PC-3 (cell line): Measurements from ENCODE around the gene AFTPH. TPM values are rescaled to one million over a fixed set of nuclear protein-coding genes. Genes with fewer than 3 reads are reported as not detected.

Source experiments
- ATAC-seq: fragments of 200-7000 bp; cut with Tn5 transposase; 2 replicates; pipeline ENCODE4 v1.9.1; 2020; ENCODE audit warnings: mild to moderate bottlenecking, moderate library complexity
- BruUV-seq: library from RNA; stranded (reverse); fragments of 400-500 nt; replicated peaks from 2 replicates; lab custom pipeline; 2021; lab: Mats Ljungman, UMichigan
- CTCF ChIA-PET: fragments of 300-600 bp; sonication (Branson Sonifier 250); formaldehyde crosslinking; loops from one replicate; lab custom pipeline; 2022; ENCODE audit warnings: antibody characterized with exemption; lab: Charles Lee
- POLR2A ChIA-PET: fragments of 300-600 bp; sonication (Branson Sonifier 250); formaldehyde crosslinking; loops from one replicate; lab custom pipeline; 2022; ENCODE audit warnings: antibody characterized with exemption; ENCODE audit not compliant: unreplicated experiment; lab: Charles Lee
- DNase-seq: peaks from one replicate; pipeline ENCODE4 v3.0.0-alpha.2; 2015
- H2AFZ ChIP-seq: fragments of 300-600 bp; sonication (generic); 2 replicates; pipeline ENCODE4 v1.6.0; 2016; ENCODE audit warnings: antibody characterized with exemption, low read length
- H3F3A ChIP-seq: fragments of 300-600 bp; sonication (generic); one replicate; pipeline ENCODE4 v1.6.0; 2017; ENCODE audit warnings: antibody characterized with exemption, low read length, control low read depth, mild to moderate bottlenecking; ENCODE audit not compliant: unreplicated experiment
- H3K27ac ChIP-seq: fragments of 300-600 bp; sonication (generic); 2 replicates; pipeline ENCODE4 v1.5.1; 2016; ENCODE audit warnings: mild to moderate bottlenecking, low read length
- H3K27me3 ChIP-seq: fragments of 300-600 bp; sonication (generic); 2 replicates; pipeline ENCODE4 v1.6.1; 2016; ENCODE audit warnings: low read length, mixed read lengths
- H3K36me3 ChIP-seq: fragments of 300-600 bp; sonication (generic); 2 replicates; pipeline ENCODE4 v1.6.1; 2016; ENCODE audit warnings: low read depth, mixed run types, low read length, mixed read lengths
- H3K4me1 ChIP-seq: fragments of 300-600 bp; sonication (generic); 2 replicates; pipeline ENCODE4 v1.5.1; 2016; ENCODE audit warnings: low read length; ENCODE audit not compliant: insufficient read depth
- H3K4me2 ChIP-seq: fragments of 300-600 bp; sonication (generic); 2 replicates; pipeline ENCODE4 v1.6.0; 2016; ENCODE audit warnings: low read length
- H3K4me3 ChIP-seq: fragments of 300-600 bp; sonication (generic); 2 replicates; pipeline ENCODE4 v1.5.1; 2016; ENCODE audit warnings: mild to moderate bottlenecking, low read length, mixed read lengths
- H3K79me2 ChIP-seq: fragments of 300-600 bp; sonication (generic); 2 replicates; pipeline ENCODE4 v1.6.1; 2017; ENCODE audit warnings: low read length, mixed read lengths
- H3K9ac ChIP-seq: fragments of 300-600 bp; sonication (generic); 2 replicates; pipeline ENCODE4 v1.6.0; 2016; ENCODE audit warnings: mild to moderate bottlenecking, low read length
- H3K9me2 ChIP-seq: fragments of 300-600 bp; sonication (generic); replicated peaks from 2 replicates; pipeline ENCODE4 v1.6.1; 2016; ENCODE audit warnings: mixed run types, low read length, mixed read lengths
- H3K9me3 ChIP-seq: fragments of 300-600 bp; sonication (generic); 2 replicates; pipeline ENCODE4 v1.6.1; 2016; ENCODE audit warnings: low read length, mixed read lengths
- H4K20me1 ChIP-seq: fragments of 300-600 bp; sonication (generic); 2 replicates; pipeline ENCODE4 v1.6.1; 2016; ENCODE audit warnings: low read length, mixed read lengths
- EZH2 ChIP-seq: fragments of 300-600 bp; sonication (generic); IDR thresholded peaks from one replicate; pipeline ENCODE4 v1.6.1; 2017; ENCODE audit warnings: antibody characterized with exemption, mild to moderate bottlenecking, low read length; ENCODE audit not compliant: unreplicated experiment
- EZH2phosphoT487 ChIP-seq: fragments of 300-600 bp; sonication (generic); IDR thresholded peaks from 2 replicates; pipeline ENCODE4 v1.6.1; 2018; ENCODE audit warnings: mild to moderate bottlenecking, antibody characterized with exemption, low read length, borderline replicate concordance
- intact Hi-C: fragments of 100-400 bp; cut with micrococcal nuclease; formaldehyde crosslinking; loops from 2 replicates; pipeline ENCODE4 v1.9.0; 2023
- total RNA-seq: library from RNA; depleted of rRNA; stranded (reverse); fragments of >200 nt; gene quantifications from 2 replicates; pipeline ENCODE4 v1.2.3, GENCODE V29; 2014
- TF ChIP-seq, protein P1 (sequence below): fragments of 300-600 bp; sonication (generic); conservative IDR thresholded peaks from 2 replicates; pipeline ENCODE4 v1.5.1; 2017; ENCODE audit warnings: antibody characterized with exemption, low read depth, mild to moderate bottlenecking, low read length

AFTPH gene
- total RNA-seq, 1 experiment from 2014 or later, result 26.6 TPM

DNA sequence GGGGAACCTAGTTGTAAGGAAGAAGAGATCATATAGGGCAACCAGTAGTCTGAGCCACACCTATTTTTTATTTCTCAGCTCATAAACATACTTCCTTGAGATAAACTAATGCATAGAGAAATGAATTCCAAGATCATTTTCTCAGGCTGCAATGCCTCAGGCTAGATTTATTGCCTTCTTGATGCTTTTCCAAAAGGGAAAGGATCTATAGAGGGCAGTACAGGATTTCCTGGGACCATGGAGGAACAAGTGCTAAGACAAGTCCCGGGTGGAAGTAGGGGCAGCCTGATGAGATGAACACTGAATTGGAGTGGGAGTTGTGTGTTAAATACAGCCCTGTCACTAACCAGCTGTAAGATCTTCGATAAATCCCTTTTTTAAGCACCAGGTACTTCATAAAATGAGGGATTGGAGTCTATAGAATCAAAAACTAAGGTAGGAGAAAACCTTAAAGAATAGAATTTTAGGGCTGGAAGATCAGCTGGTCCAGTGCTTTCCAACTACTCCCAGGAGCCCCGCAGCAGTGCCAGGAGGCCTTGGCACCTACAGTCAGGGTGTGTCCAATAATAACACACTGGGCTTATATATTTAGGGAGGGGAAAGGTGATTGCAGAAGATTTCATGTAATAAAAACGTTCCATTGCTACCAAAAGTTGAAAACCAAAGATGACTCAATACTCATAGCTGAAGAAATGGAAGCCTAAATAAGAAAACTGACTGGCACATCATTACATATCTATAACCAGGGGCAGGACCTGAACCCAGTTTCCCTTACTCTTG lies 71.5 kb downstream of the AFTPH start:
- peak overlapping the region; percentile 54 for H3K9ac ChIP-seq
- H2AFZ ChIP-seq, result 0 out of 2 replicates have a peak overlapping the region, but pooled peaks have one; percentile 11
- no peaks in the 10 kb centered on the region for H3K9me3 ChIP-seq
- peak overlapping the region; percentile 5; the same call in 1 of the 2 replicates for H3K4me3 ChIP-seq
- no peaks in the 10 kb centered on the region for H3K9me2 ChIP-seq
- H3K4me2 ChIP-seq, result peak overlapping the region; percentile 62
- POLR2A ChIA-PET, result interaction anchor here (0.6 kb wide), 1 partner anchor 51 kb away, joined by 3 read pairs; no protein-coding TSS in a partner anchor
- CTCF ChIA-PET, result no interaction called here
- H3K4me1 ChIP-seq, result peaks cover 47% of the 10 kb centered on the region
- H3K36me3 ChIP-seq, result peaks cover 6% of the 10 kb centered on the region; the same call in 1 of the 2 replicates
- H4K20me1 ChIP-seq, result no peaks in the 10 kb centered on the region
- no peaks in the 10 kb centered on the region for H3K79me2 ChIP-seq
- intact Hi-C loops, result loop anchor here (2.0 kb wide), 2 partner anchors 49 to 155 kb away; no protein-coding TSS in a partner anchor
- TF ChIP-seq, protein P1, sequence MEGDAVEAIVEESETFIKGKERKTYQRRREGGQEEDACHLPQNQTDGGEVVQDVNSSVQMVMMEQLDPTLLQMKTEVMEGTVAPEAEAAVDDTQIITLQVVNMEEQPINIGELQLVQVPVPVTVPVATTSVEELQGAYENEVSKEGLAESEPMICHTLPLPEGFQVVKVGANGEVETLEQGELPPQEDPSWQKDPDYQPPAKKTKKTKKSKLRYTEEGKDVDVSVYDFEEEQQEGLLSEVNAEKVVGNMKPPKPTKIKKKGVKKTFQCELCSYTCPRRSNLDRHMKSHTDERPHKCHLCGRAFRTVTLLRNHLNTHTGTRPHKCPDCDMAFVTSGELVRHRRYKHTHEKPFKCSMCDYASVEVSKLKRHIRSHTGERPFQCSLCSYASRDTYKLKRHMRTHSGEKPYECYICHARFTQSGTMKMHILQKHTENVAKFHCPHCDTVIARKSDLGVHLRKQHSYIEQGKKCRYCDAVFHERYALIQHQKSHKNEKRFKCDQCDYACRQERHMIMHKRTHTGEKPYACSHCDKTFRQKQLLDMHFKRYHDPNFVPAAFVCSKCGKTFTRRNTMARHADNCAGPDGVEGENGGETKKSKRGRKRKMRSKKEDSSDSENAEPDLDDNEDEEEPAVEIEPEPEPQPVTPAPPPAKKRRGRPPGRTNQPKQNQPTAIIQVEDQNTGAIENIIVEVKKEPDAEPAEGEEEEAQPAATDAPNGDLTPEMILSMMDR, result peak; percentile 55
- no peak for TF ChIP-seq EZH2phosphoT487
- no peak for TF ChIP-seq EZH2
- peak overlapping the region; percentile 84 for H3K27ac ChIP-seq
- ATAC-seq (peak; percentile 25), DNase-seq (peak; percentile 70)
- peaks cover 15% of the 10 kb centered on the region for H3F3A ChIP-seq
- BruUV-seq, result TSS peak; percentile 58
- H3K27me3 ChIP-seq, result no peaks in the 10 kb centered on the region

DNA sequence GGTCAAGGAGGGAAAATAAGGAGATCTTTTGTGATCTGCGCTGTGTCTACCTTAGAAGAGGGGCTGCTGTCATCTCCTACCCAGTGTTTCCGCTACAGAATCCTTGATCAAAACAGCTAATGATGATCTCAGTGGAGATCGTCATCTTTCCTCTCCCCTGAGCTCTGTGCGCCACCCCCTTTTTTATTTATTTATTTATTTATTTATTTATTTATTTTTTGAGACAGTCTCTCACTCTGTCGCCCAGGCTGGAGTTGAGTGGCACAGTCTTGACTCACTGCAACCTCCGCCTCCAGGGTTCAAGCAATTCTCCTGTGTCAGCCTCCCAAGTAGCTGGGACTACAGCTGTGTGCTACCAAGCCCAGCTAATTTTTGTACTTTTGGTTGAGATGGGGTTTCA lies 74.1 kb downstream of the AFTPH start:
- no peak for TF ChIP-seq EZH2phosphoT487
- TF ChIP-seq, protein P1, result no peak
- no peak for TF ChIP-seq EZH2
- Histone ChIP-seq H3K4me1 (peaks cover 44% of the 10 kb centered on the region), H3K9me2 (no peaks in the 10 kb centered on the region), H3K9me3 (no peaks in the 10 kb centered on the region), H3K27me3 (no peaks in the 10 kb centered on the region), H3K4me2 (no peak overlapping the region), H3F3A (peaks cover 15% of the 10 kb centered on the region), H4K20me1 (no peaks in the 10 kb centered on the region), H3K9ac (no peak overlapping the region), H3K79me2 (no peaks in the 10 kb centered on the region), H3K4me3 (no peak overlapping the region), H3K36me3 (no peaks in the 10 kb centered on the region), H2AFZ (no peak overlapping the region), H3K27ac (no peak overlapping the region)
- intact Hi-C loops, result no loop called here
- CTCF ChIA-PET, result no interaction called here
- BruUV-seq, result no TSS peak
- POLR2A ChIA-PET, result no interaction called here
- DNase-seq (no peak), ATAC-seq (no peak)

DNA sequence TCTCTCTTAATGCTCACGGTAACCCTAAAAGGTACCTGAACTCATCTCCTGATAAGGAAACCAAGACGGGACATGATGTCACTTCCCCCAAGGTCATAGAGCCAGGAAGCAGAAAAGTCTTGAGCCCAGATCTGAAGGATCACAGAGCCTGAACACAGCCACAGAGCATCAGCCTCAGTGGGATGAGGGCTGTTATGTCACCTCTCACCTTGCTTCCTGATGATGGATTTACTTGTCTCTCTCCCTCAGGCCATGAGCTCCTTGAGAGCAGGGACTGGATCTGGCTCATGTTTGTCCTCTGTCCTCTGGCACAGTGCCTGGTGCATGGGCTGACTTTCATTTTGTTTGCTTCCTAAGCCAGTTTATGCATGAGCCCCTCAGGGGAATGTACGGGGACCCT lies 75.3 kb downstream of the AFTPH start:
- peaks cover 32% of the 10 kb centered on the region for H3K4me1 ChIP-seq
- no peaks in the 10 kb centered on the region for H3K27me3 ChIP-seq
- H3K9ac ChIP-seq, result no peak overlapping the region
- H4K20me1 ChIP-seq, result no peaks in the 10 kb centered on the region
- DNase-seq (peak; percentile 54), ATAC-seq (no peak)
- CTCF ChIA-PET, result interaction anchor here (0.6 kb wide), 1 partner anchor 58 kb away, joined by 3 read pairs; no protein-coding TSS in a partner anchor
- POLR2A ChIA-PET, result no interaction called here
- intact Hi-C loops, result no loop called here
- no peak for TF ChIP-seq EZH2
- no peak for TF ChIP-seq EZH2phosphoT487
- TF ChIP-seq, protein P1, result no peak
- no peaks in the 10 kb centered on the region for H3K9me2 ChIP-seq
- H3K4me2 ChIP-seq, result peak overlapping the region; percentile 41
- BruUV-seq, result no TSS peak
- H3K9me3 ChIP-seq, result no peaks in the 10 kb centered on the region
- H2AFZ ChIP-seq, result no peak overlapping the region
- no peak overlapping the region for H3K27ac ChIP-seq
- no peak overlapping the region for H3K4me3 ChIP-seq
- no peaks in the 10 kb centered on the region for H3K79me2 ChIP-seq
- peaks cover 6% of the 10 kb centered on the region for H3F3A ChIP-seq
- no peaks in the 10 kb centered on the region for H3K36me3 ChIP-seq
